ENCODE data around the gene NHSL2. TPM values are rescaled to one million over a fixed set of nuclear protein-coding genes. Genes with fewer than 3 reads are reported as not detected.

NHSL2 gene
- total RNA-seq, 2 experiments from 2014 or later: 0.50 to 0.70 TPM

- no peak overlapping the region for H3K27ac Mint-ChIP-seq
- CTCF ChIA-PET: no interaction called here
- no peaks in the 10 kb centered on the region for H3K9me3 Mint-ChIP-seq (ENCODE audit: insufficient read depth)
- ATAC-seq: no peak
- H3K4me3 Mint-ChIP-seq: no peak overlapping the region
- H3K36me3 Mint-ChIP-seq (ENCODE audit: low read depth): no peaks in the 10 kb centered on the region
- peaks cover 21% of the 10 kb centered on the region for H3K27me3 Mint-ChIP-seq (ENCODE audit: low read depth)
- DNase-seq: no peak
- H3K4me1 Mint-ChIP-seq (ENCODE audit: low read depth): peaks cover 2% of the 10 kb centered on the region
- POLR2A ChIA-PET: no interaction called here
Observed at GRCh38 chrX:72041176-72041575, 130.5 kb downstream of the NHSL2 start.

- Mint-ChIP-seq H3K4me3 (no peak overlapping the region), H3K9me3 (ENCODE audit: insufficient read depth) (no peaks in the 10 kb centered on the region), H3K4me1 (ENCODE audit: low read depth) (peaks cover 7% of the 10 kb centered on the region), H3K27me3 (ENCODE audit: low read depth) (peaks cover 25% of the 10 kb centered on the region), H3K36me3 (ENCODE audit: low read depth) (no peaks in the 10 kb centered on the region), H3K27ac (no peak overlapping the region)
- ChIA-PET CTCF (no interaction called here), POLR2A (no interaction called here)
- no peak for DNase-seq
- no peak for ATAC-seq
Observed at GRCh38 chrX:72041871-72042851, 131.5 kb downstream of the NHSL2 start.

DNA sequence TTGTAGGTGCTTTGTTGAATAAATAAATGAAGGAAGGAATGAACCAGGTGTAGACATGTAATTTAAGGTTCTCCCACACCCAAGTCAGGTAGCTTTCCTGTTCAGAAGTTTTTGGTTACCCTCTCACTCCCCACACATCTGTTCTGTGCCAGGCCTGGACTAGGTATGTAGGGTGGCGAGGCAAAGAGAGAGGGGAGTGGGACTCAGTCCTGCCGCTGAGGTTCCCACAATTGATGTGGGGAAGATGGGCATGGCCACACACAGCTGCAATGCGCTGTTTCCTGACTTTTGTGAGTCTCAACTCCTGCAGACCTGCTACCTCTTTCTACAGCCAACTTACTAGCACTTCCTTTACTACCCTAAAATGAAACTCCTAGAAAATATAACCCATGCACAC, 132.2 kb downstream of the NHSL2 start:
- Mint-ChIP-seq H3K36me3 (ENCODE audit: low read depth) (no peaks in the 10 kb centered on the region), H3K4me1 (ENCODE audit: low read depth) (peaks cover 7% of the 10 kb centered on the region), H3K27ac (no peak overlapping the region), H3K27me3 (ENCODE audit: low read depth) (peaks cover 27% of the 10 kb centered on the region), H3K4me3 (no peak overlapping the region), H3K9me3 (ENCODE audit: insufficient read depth) (no peaks in the 10 kb centered on the region)
- DNase-seq (no peak), ATAC-seq (no peak)
- CTCF ChIA-PET: no interaction called here
- POLR2A ChIA-PET: no interaction called here

DNA sequence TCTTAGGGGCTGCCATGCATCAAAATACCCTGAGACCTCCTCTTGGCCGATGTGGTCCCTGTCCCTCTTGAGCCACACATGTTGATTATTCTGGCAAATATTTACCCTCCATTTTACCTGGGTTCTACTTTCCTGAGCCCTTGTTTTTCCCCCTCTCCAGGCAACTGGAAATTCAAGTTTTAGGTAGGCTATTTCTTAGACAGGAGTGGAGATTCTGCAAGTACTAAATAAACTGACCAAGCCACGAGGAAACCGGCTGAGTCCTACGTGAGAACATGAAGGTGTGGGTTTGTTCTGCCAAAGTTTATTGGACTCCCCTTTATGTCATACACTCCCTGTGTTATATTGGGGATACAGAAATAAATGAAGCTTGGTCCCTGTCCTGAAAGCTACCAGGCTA, 133.0 kb downstream of the NHSL2 start:
- H3K4me1 Mint-ChIP-seq (ENCODE audit: low read depth): peaks cover 7% of the 10 kb centered on the region
- CTCF ChIA-PET: no interaction called here
- ATAC-seq (no peak), DNase-seq (no peak)
- POLR2A ChIA-PET: no interaction called here
- H3K27me3 Mint-ChIP-seq (ENCODE audit: low read depth): peaks cover 30% of the 10 kb centered on the region
- H3K36me3 Mint-ChIP-seq (ENCODE audit: low read depth): no peaks in the 10 kb centered on the region
- H3K27ac Mint-ChIP-seq: no peak overlapping the region
- H3K4me3 Mint-ChIP-seq: no peak overlapping the region
- H3K9me3 Mint-ChIP-seq (ENCODE audit: insufficient read depth): no peaks in the 10 kb centered on the region

DNA sequence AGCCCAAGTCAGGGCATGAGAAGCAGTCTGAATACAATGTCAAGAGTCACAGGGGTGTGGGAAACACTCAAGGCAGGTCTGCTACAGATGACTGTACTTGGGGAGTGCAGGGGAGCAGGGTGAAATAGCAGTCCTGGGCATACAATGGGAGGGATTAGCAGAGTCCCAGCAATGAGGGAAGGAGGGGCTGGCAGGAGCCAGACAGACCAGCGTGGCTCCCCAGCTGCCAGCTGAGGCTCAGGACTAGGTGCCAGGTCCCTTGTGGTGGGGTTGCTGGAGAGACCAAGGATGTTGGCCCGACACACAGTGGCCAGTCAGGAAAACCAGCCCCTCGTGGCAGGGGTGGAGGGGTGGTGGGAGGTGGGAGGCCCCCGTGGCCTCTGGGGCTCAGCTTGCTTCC, 134.5 kb downstream of the NHSL2 start:
- CTCF ChIA-PET: no interaction called here
- Mint-ChIP-seq H3K9me3 (ENCODE audit: insufficient read depth) (no peaks in the 10 kb centered on the region), H3K27ac (no peak overlapping the region)

DNA sequence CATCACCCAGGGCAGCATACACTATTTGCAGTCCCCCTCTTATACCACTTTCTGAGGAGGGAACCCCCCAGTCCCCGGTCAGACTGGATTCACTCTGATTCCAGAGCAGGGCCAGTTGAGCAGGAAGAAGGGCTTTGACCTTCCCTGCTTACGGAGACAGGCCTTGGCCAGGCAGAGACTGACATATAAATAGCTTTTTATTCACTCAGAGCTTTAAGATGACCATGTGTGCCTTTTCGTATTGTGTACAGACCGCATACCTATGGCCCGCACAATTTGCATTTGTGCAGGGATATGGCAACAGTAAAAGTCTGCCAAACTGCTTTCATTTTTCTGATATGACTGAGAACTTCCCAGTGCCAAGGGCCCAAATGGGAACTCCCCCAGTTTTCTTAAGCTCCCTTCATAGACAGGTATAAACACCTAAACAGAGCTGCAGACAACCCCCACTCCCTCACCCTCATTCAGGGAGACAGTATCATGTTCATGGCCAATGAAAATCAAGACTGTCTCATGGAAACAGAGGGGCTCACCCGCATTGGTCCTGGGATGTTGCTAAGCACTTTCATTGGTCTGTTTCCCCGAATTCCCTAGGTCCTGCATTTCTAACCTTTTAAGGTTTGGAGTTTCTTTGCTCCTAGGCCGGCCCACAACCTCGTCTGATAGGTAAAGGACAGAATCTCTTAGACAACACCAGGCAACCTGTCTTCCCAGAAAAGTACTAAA, 135.1 kb downstream of the NHSL2 start:
- Mint-ChIP-seq H3K4me3 (no peak overlapping the region), H3K4me1 (ENCODE audit: low read depth) (peaks cover 7% of the 10 kb centered on the region), H3K27ac (no peak overlapping the region), H3K36me3 (ENCODE audit: low read depth) (no peaks in the 10 kb centered on the region), H3K9me3 (ENCODE audit: insufficient read depth) (no peaks in the 10 kb centered on the region), H3K27me3 (ENCODE audit: low read depth) (peaks cover 28% of the 10 kb centered on the region)
- DNase-seq (no peak), ATAC-seq (no peak)
- ChIA-PET POLR2A (no interaction called here), CTCF (no interaction called here)

More for the DNA sequence above, 134.5 kb downstream of the NHSL2 start:
- ATAC-seq (no peak), DNase-seq (no peak)
- H3K27me3 Mint-ChIP-seq (ENCODE audit: low read depth): peaks cover 30% of the 10 kb centered on the region
- POLR2A ChIA-PET: no interaction called here
- H3K4me3 Mint-ChIP-seq: no peak overlapping the region
- peaks cover 7% of the 10 kb centered on the region for H3K4me1 Mint-ChIP-seq (ENCODE audit: low read depth)
- no peaks in the 10 kb centered on the region for H3K36me3 Mint-ChIP-seq (ENCODE audit: low read depth)

- ChIA-PET POLR2A (no interaction called here), CTCF (interaction anchor here (1.1 kb wide), 1 partner anchor 24 kb away, joined by 3 read pairs; no protein-coding TSS in a partner anchor)
- Mint-ChIP-seq H3K27ac (no peak overlapping the region), H3K9me3 (ENCODE audit: insufficient read depth) (no peaks in the 10 kb centered on the region), H3K4me1 (ENCODE audit: low read depth) (peaks cover 7% of the 10 kb centered on the region), H3K4me3 (no peak overlapping the region), H3K27me3 (ENCODE audit: low read depth) (peaks cover 28% of the 10 kb centered on the region), H3K36me3 (ENCODE audit: low read depth) (no peaks in the 10 kb centered on the region)
- no peak for ATAC-seq
- DNase-seq: no peak
Observed at GRCh38 chrX:72046447-72046846, 135.8 kb downstream of the NHSL2 start.

DNA sequence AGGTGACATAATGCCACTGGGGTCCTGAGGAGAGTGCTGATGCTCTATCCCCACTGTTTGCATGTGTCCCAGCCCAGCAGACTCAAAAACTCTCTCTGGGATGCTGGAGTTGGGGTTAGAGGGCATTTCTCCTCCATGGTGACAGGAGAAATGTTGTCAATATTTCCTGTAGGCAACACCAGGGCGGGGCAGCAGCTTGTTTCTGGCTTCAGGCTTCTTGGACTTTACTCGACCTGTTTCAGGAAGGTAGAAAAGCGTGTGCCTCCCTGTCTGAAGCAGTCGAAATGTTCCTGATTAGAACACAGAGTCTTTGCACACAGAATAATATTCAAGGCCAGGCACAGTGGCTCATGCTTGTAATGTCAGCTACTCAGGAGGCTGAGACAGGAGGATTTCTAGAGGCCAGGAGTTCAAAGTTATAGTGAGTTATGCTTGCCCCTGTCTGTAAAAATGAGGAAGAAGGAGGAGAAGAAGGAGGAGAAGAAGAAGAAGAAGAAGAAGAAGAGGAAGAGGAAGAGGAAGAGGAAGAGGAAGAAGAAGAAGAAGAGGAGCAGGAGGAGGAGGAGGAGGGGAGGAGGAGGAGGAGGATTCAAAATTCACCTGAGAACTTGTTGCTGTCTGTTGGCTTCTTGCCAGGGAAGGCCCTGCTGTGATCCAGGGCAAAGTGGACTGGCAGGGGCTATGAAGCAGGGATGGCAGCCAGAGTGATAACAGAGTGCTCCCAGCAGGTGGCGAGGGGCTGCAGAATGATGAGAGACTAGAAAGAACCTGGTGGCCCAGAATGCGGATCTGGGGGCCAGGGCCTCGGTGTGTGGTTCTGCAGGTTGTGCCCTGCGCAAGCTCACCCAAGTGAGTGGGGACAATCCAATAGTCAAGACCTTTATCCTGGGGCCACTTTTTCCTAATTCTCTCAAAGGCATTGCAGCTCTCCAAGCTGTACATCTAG, 138.1 kb downstream of the NHSL2 start:
- H3K9me3 Mint-ChIP-seq (ENCODE audit: insufficient read depth): no peaks in the 10 kb centered on the region
- H3K4me3 Mint-ChIP-seq: no peak overlapping the region
- ChIA-PET CTCF (interaction anchor here (1.2 kb wide), 1 partner anchor 78 kb away, joined by 5 read pairs; no protein-coding TSS in a partner anchor), POLR2A (no interaction called here)
- H3K27me3 Mint-ChIP-seq (ENCODE audit: low read depth): peaks cover 30% of the 10 kb centered on the region
- H3K36me3 Mint-ChIP-seq (ENCODE audit: low read depth): no peaks in the 10 kb centered on the region
- H3K4me1 Mint-ChIP-seq (ENCODE audit: low read depth): peaks cover 7% of the 10 kb centered on the region
- ATAC-seq: no peak
- no peak for DNase-seq
- no peak overlapping the region for H3K27ac Mint-ChIP-seq

GRCh38 chrX:72050011-72050410, 139.4 kb downstream of the NHSL2 start:
- Mint-ChIP-seq H3K36me3 (ENCODE audit: low read depth) (no peaks in the 10 kb centered on the region), H3K9me3 (ENCODE audit: insufficient read depth) (no peaks in the 10 kb centered on the region), H3K27ac (no peak overlapping the region), H3K27me3 (ENCODE audit: low read depth) (peaks cover 30% of the 10 kb centered on the region), H3K4me3 (no peak overlapping the region), H3K4me1 (ENCODE audit: low read depth) (peaks cover 7% of the 10 kb centered on the region)
- POLR2A ChIA-PET: no interaction called here
- CTCF ChIA-PET: interaction anchor here (1.2 kb wide), 1 partner anchor 77 kb away, joined by 5 read pairs; no protein-coding TSS in a partner anchor
- ATAC-seq: no peak
- no peak for DNase-seq

- POLR2A ChIA-PET: no interaction called here
- ATAC-seq: no peak
- H3K27me3 Mint-ChIP-seq (ENCODE audit: low read depth): peaks cover 23% of the 10 kb centered on the region
- no peak overlapping the region for H3K27ac Mint-ChIP-seq
- DNase-seq: no peak
- H3K4me3 Mint-ChIP-seq: no peak overlapping the region
- H3K36me3 Mint-ChIP-seq (ENCODE audit: low read depth): no peaks in the 10 kb centered on the region
- peaks cover 2% of the 10 kb centered on the region for H3K4me1 Mint-ChIP-seq (ENCODE audit: low read depth)
- CTCF ChIA-PET: no interaction called here
- no peaks in the 10 kb centered on the region for H3K9me3 Mint-ChIP-seq (ENCODE audit: insufficient read depth)
Observed at GRCh38 chrX:72051589-72051988, 140.9 kb downstream of the NHSL2 start.

GRCh38 chrX:72052415-72053090, 141.9 kb downstream of the NHSL2 start:
- DNase-seq: no peak
- ATAC-seq: no peak
- POLR2A ChIA-PET: no interaction called here
- Mint-ChIP-seq H3K36me3 (ENCODE audit: low read depth) (no peaks in the 10 kb centered on the region), H3K27me3 (ENCODE audit: low read depth) (peaks cover 21% of the 10 kb centered on the region), H3K9me3 (ENCODE audit: insufficient read depth) (no peaks in the 10 kb centered on the region), H3K4me1 (ENCODE audit: low read depth) (no peaks in the 10 kb centered on the region), H3K27ac (no peak overlapping the region), H3K4me3 (no peak overlapping the region)
- CTCF ChIA-PET: no interaction called here

Data from activated CD8-positive, alpha-beta T cell treated with anti-CD3 and anti-CD28 coated beads, Interleukin-2, amount 10 ng/mL, durations not matched to agents 7 days and 5 days (primary cell).